Adrenal gland (tissue), 12 donors: ENCODE data around the gene BANF2. TPM values are rescaled to one million over a fixed set of nuclear protein-coding genes. Genes with fewer than 3 reads are reported as not detected.

Source experiments
- DNase-seq, 7 donors: peaks; one replicate each; pipeline ENCODE4 v3.0.0-alpha.2; 2019 to 2020
- H3K27ac ChIP-seq, 5 donors: fragments of 200-600 bp; sonication (generic) in 4 of 5; 1 replicate in 3 of 5; 2 replicates in 2 of 5; pipeline versions ENCODE4 v1.5.1 to v1.8.0; 2016 to 2020; ENCODE audit warnings: mild to moderate bottlenecking in 1 of 5
- H3K27me3 ChIP-seq: fragments of 200-600 bp; 2 replicates; pipeline ENCODE4 v1.8.0; 2021
- H3K36me3 ChIP-seq, 2 donors: fragments of 200-600 bp; replicated peaks in 1 of 2; 1 replicate in 1 of 2; 2 replicates in 1 of 2; pipeline versions ENCODE4 v1.5.1 to v1.8.0; 2018 to 2022
- H3K4me1 ChIP-seq, 2 donors: fragments of 200-600 bp; replicated peaks in 1 of 2; 1 replicate in 1 of 2; 2 replicates in 1 of 2; pipeline versions ENCODE4 v1.5.1 to v1.8.0; 2018 to 2021
- H3K4me3 ChIP-seq, 4 donors: fragments of 200-600 bp; sonication (generic) in 3 of 4; one replicate each; pipeline ENCODE4 v1.5.1; 2016 to 2018
- H3K9me3 ChIP-seq, 3 donors: fragments of 200-600 bp; sonication (generic) in 1 of 3; replicated peaks in 1 of 3; 1 replicate in 2 of 3; 2 replicates in 1 of 3; pipeline versions ENCODE4 v1.5.1 to v1.8.0; 2016 to 2021
- CTCF ChIP-seq, 6 experiments: fragments of 450-650 bp in 4 of 6; fragments of 200-600 bp in 2 of 6; sonication (generic) in 1 of 6; IDR thresholded peaks; 1 replicate in 5 of 6; 2 replicates in 1 of 6; pipeline versions ENCODE4 v1.5.1 to v1.8.0; 2016 to 2021; ENCODE audit warnings: antibody characterized with exemption in 6 of 6, mild to moderate bottlenecking in 2 of 6, moderate library complexity in 1 of 6
- POLR2A ChIP-seq, 2 donors: fragments of 450-650 bp; IDR thresholded peaks; one replicate each; pipeline ENCODE4 v1.6.1; 2017; ENCODE audit warnings: antibody characterized with exemption in 2 of 2, mild to moderate bottlenecking in 2 of 2, moderate library complexity in 1 of 2
- WGBS, 4 donors: extraction: QIAGEN DNeasy Blood & Tissue Kit in 2 of 4; methylation state at CpG; one replicate each; pipeline versions ENCODE4 v1.1.5 to v1.1.7; 2013 to 2017; 5-methylcytosine and 5-hydroxymethylcytosine counted together
- intact Hi-C, 2 donors: fragments of 100-400 bp; cut with DNase I; formaldehyde crosslinking; loops; one replicate each; pipeline versions ENCODE4 v1.14.1 to v1.15.0; 2022 to 2023
- polyA plus RNA-seq, 3 donors: library from polyadenylated mRNA; stranded (reverse); fragments of 200-250 nt in 2 of 3; fragments of 350-450 nt in 1 of 3; fragmentation: Illumina TruSeq in 1 of 3; extraction: RNeasy Lipid Tissue Mini Kit (QIAGEN cat#74804) in 1 of 3; gene quantifications; one replicate each; pipeline ENCODE4 v1.2.3, GENCODE V29; 2013 to 2014
- total RNA-seq, 9 donors: library from RNA; depleted of rRNA in 4 of 9; stranded (reverse); fragments of >200 nt in 4 of 9; fragments of 120-200 nt in 1 of 9; fragmentation: NEBNext Ultra II Directional in 1 of 9; extraction: Animal tissue kit (Norgen Biotek cat#: 25700) in 1 of 9; gene quantifications; one replicate each; pipeline versions ENCODE4 v1.1.0 to v1.2.4, GENCODE V29; 2013 to 2023
- donor health status: healthy with polysubstance abuse.
- donor health status: Bipolar disorder and iron deficiency.
- donor health status: DM: yes; HTN: yes; CAD: no.
- donor health status: DM: no; HTN: no; CAD: no.
- donor health status: DM: no; HTN: no; CAD: no.
- donor health status: DM: yes; HTN: yes; CAD: no.

Gene BANF2
- total and polyA plus RNA-seq, 12 donors, result not detected

- peak overlapping the region in 1 of 5 donors; percentile 1 for H3K27ac ChIP-seq
- H3K4me3 ChIP-seq, result no peak overlapping the region
- TF ChIP-seq CTCF (IDR thresholded peaks at IDR 0.05), result no peak
- no peak for TF ChIP-seq POLR2A (IDR thresholded peaks at IDR 0.05)
- H3K27me3 ChIP-seq, result no peaks in the 10 kb centered on the region
- peaks cover 35 to 50% of the 10 kb centered on the region in 2 donors for H3K4me1 ChIP-seq
- peaks cover 0 to 8% of the 10 kb centered on the region in 2 donors for H3K36me3 ChIP-seq
- intact Hi-C loops, result no loop called here
- 83 to 90% (median 89%) methylated on average over 2 of the region's 2 CpGs for WGBS, 4 donors
- DNase-seq, result peak in 1 of 7 donors; percentile 15
- no peaks in the 10 kb centered on the region for H3K9me3 ChIP-seq
These were observed 47.9 kb upstream of the BANF2 start for GRCh38 chr20:17651760-17652388.

GRCh38 chr20:17652411-17652810 is 47.4 kb upstream of the BANF2 start:
- H3K9me3 ChIP-seq, result no peaks in the 10 kb centered on the region
- DNase-seq, result peak in 1 of 7 donors; percentile 13
- H3K27me3 ChIP-seq, result no peaks in the 10 kb centered on the region
- H3K27ac ChIP-seq, result peak overlapping the region in 1 of 5 donors; percentile 1
- no peak overlapping the region for H3K4me3 ChIP-seq
- peaks cover 37 to 50% of the 10 kb centered on the region in 2 donors for H3K4me1 ChIP-seq
- intact Hi-C loops, result no loop called here
- 78 to 86% (median 80%) methylated on average over 10 of the region's 10 CpGs for WGBS, 4 donors
- peaks cover 0 to 8% of the 10 kb centered on the region in 2 donors for H3K36me3 ChIP-seq
- TF ChIP-seq POLR2A (IDR thresholded peaks at IDR 0.05), result no peak
- TF ChIP-seq CTCF (IDR thresholded peaks at IDR 0.05), result no peak

GRCh38 chr20:17653835-17654648 is 45.7 kb upstream of the BANF2 start:
- WGBS, 4 donors, result 80 to 92% (median 89%) methylated on average over 11 of the region's 11 CpGs
- Histone ChIP-seq H3K27me3 (no peaks in the 10 kb centered on the region), H3K4me3 (no peak overlapping the region), H3K36me3 (peaks cover 0 to 14% of the 10 kb centered on the region in 2 donors), H3K27ac (no peak overlapping the region), H3K4me1 (peaks cover 27 to 37% of the 10 kb centered on the region in 2 donors), H3K9me3 (no peaks in the 10 kb centered on the region)
- intact Hi-C loops, result no loop called here
- peak in 1 of 7 donors; percentile 6 for DNase-seq
- no peak for TF ChIP-seq CTCF (IDR thresholded peaks at IDR 0.05)

GRCh38 chr20:17654649-17655285 is 45.0 kb upstream of the BANF2 start:
- Histone ChIP-seq H3K9me3 (no peaks in the 10 kb centered on the region), H3K36me3 (peaks cover 0 to 16% of the 10 kb centered on the region in 2 donors), H3K27ac (no peak overlapping the region), H3K4me3 (no peak overlapping the region), H3K4me1 (peaks cover 24 to 30% of the 10 kb centered on the region in 2 donors), H3K27me3 (no peaks in the 10 kb centered on the region)
- peak in 2 of 7 donors; percentile 44 to 68 for DNase-seq
- 60 to 67% (median 64%) methylated on average over 7 of the region's 7 CpGs for WGBS, 4 donors
- intact Hi-C loops, result no loop called here
- TF ChIP-seq CTCF (IDR thresholded peaks at IDR 0.05) (peak in 4 of 6 experiments; percentile 36 to 49 (median 41)), POLR2A (IDR thresholded peaks at IDR 0.05) (no peak)
